AG04450 (cell line): ENCODE results near the gene GRIN2A. TPM values are rescaled to one million over a fixed set of nuclear protein-coding genes. Genes with fewer than 3 reads are reported as not detected.

Experiments used
- CTCF ChIA-PET: fragments of 300-600, 350-600 bp; formaldehyde crosslinking; extraction: SDS; loops from one replicate; lab custom pipeline; 2022; ENCODE audit warnings: antibody characterized with exemption, inconsistent platforms; lab: Charles Lee
- POLR2A ChIA-PET: fragments of 350-600 bp; formaldehyde crosslinking; extraction: SDS; loops from one replicate; lab custom pipeline; 2021; ENCODE audit warnings: antibody characterized with exemption, inconsistent platforms; lab: Yijun Ruan, JAX
- DNase-seq: peaks from one replicate; pipeline ENCODE4 v3.0.0-alpha.2; 2011; ENCODE audit warnings: low read depth, low spot score
- H3K27ac ChIP-seq: one replicate; pipeline ENCODE4 v1.5.1; 2012; ENCODE audit warnings: low read depth, low read length, control low read depth
- H3K27me3 ChIP-seq: one replicate; pipeline ENCODE4 v1.6.0; 2012; ENCODE audit warnings: low read length; ENCODE audit not compliant: control insufficient read depth, insufficient read depth
- H3K4me3 ChIP-seq: 2 replicates; pipeline ENCODE4 v1.5.1; 2011; ENCODE audit warnings: mild to moderate bottlenecking, low read depth, low read length, control low read depth
- H3K9me3 ChIP-seq: 2 replicates; pipeline ENCODE4 v1.5.1; 2012; ENCODE audit warnings: low read length; ENCODE audit not compliant: control insufficient read depth, insufficient read depth
- CTCF ChIP-seq: IDR thresholded peaks from 2 replicates; pipeline ENCODE4 v1.5.1; 2011; ENCODE audit warnings: low read depth, low read length, control low read depth, inconsistent platforms
- polyA plus RNA-seq: library from polyadenylated mRNA; depleted of rRNA; stranded (reverse); fragments of >200 nt; gene quantifications from 2 replicates; pipeline ENCODE4 v1.2.3, GENCODE V29; 2011

GRIN2A gene
- polyA plus RNA-seq, 1 experiment, result not detected

- Histone ChIP-seq H3K27ac (no peak overlapping the region), H3K4me3 (no peak overlapping the region), H3K27me3 (no peaks in the 10 kb centered on the region), H3K9me3 (peaks cover 30% of the 10 kb centered on the region)
- no peak for DNase-seq
- no peak for TF ChIP-seq CTCF
- POLR2A ChIA-PET, result no interaction called here
- CTCF ChIA-PET, result no interaction called here
Measured at GRCh38 chr16:9793623-9794022, 388.6 kb downstream of the GRIN2A start.

GRCh38 chr16:9791556-9791955, 390.7 kb downstream of the GRIN2A start:
- no peaks in the 10 kb centered on the region for H3K27me3 ChIP-seq
- H3K27ac ChIP-seq, result no peak overlapping the region
- ChIA-PET CTCF (no interaction called here), POLR2A (no interaction called here)
- peaks cover 16% of the 10 kb centered on the region; the same call in 1 of the 2 replicates for H3K9me3 ChIP-seq
- no peak for DNase-seq
- TF ChIP-seq CTCF, result no peak
- H3K4me3 ChIP-seq, result no peak overlapping the region

GRCh38 chr16:9790199-9790598, 392.0 kb downstream of the GRIN2A start:
- CTCF ChIA-PET, result no interaction called here
- TF ChIP-seq CTCF, result no peak
- H3K4me3 ChIP-seq, result no peak overlapping the region
- DNase-seq, result no peak
- POLR2A ChIA-PET, result no interaction called here
- no peaks in the 10 kb centered on the region for H3K27me3 ChIP-seq
- H3K9me3 ChIP-seq, result peaks cover 14% of the 10 kb centered on the region; the same call in 1 of the 2 replicates
- H3K27ac ChIP-seq, result no peak overlapping the region

- CTCF ChIA-PET, result no interaction called here
- POLR2A ChIA-PET, result no interaction called here
- TF ChIP-seq CTCF, result no peak
- DNase-seq, result no peak
- Histone ChIP-seq H3K27me3 (no peaks in the 10 kb centered on the region), H3K9me3 (peaks cover 14% of the 10 kb centered on the region; the same call in 1 of the 2 replicates), H3K27ac (no peak overlapping the region), H3K4me3 (no peak overlapping the region)
Measured at GRCh38 chr16:9787717-9788116, 394.5 kb downstream of the GRIN2A start.

- no peak for TF ChIP-seq CTCF
- CTCF ChIA-PET, result no interaction called here
- H3K9me3 ChIP-seq, result peaks cover 13% of the 10 kb centered on the region
- no peak overlapping the region for H3K4me3 ChIP-seq
- H3K27ac ChIP-seq, result no peak overlapping the region
- H3K27me3 ChIP-seq, result no peaks in the 10 kb centered on the region
- DNase-seq, result no peak
- POLR2A ChIA-PET, result no interaction called here
Measured at GRCh38 chr16:9780831-9781230, 401.4 kb downstream of the GRIN2A start.
